Cortex of kidney (tissue), 1 donor: ENCODE results near the gene SLC26A8.

Source experiments
- DNase-seq: peaks from one replicate; lab custom pipeline; 2025; lab: John Stamatoyannopoulos, UW

The SLC26A8 gene

GRCh38 chr6:36023996-36024795, at the start of gene SLC26A8:
Gene SLC26A8 (minus strand): TSS chr6:36024641. CDS start chr6:36019707, 4,934 bp downstream.
- DNase-seq = no peak

DNA sequence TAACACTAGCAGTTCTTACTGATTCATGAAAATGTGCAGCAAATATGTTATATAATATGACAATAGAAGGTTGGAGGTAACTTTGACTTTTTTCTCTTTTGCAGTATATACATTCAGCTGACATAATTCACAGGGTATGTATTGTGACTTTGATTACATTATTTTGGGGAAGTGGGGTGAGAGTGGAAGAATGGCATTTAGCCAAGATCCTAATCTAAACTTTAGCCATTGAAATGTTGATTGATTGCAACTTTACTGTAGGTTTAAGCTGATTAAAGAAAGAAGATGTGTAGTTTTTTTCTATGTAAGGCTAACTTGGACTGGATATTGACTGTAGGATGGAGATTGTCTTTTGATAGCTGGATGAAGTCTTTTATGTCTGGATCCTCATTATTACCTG, 49.1 kb upstream of the SLC26A8 start:
- no peak for DNase-seq

DNA sequence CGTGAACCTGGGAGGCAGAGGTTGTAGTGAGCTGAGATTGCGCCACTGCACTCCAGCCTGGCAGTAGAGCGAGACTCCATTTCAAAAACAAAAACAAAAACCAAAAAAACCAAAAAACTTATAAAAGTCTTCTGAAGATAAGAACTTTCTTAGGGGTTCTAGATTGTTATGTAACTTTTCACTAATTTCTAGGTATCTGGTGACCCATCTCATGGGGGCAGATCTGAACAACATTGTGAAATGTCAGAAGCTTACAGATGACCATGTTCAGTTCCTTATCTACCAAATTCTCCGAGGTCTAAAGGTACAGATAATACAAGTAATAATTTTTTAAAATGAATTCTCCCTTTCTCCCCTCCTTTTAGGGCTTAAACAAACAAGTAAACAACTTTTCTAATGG, 48.2 kb upstream of the SLC26A8 start:
- no peak for DNase-seq

- DNase-seq = no peak
Measured at GRCh38 chr6:36071714-36072113, 47.3 kb upstream of the SLC26A8 start.

DNA sequence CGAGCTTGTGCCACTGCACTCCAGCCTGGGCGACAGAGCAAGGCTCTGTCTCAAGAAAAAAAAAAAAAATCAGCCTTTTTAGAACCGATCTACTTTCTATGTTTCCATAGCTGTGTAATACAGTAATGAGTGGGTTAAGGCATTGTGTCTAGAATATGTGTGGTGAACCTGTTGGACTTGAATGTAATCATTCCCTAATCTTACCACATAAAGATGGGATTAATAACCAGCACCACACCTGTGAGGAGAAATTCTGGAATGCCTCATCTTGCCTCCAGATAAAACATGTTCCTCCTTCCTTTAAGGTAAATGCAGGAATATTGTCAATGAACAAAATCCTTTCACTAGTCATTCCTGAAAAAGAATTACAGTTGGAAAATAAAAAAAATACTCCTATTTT, 46.8 kb upstream of the SLC26A8 start:
- DNase-seq = no peak

GRCh38 chr6:36070252-36070651, 45.8 kb upstream of the SLC26A8 start:
- no peak for DNase-seq

GRCh38 chr6:36069573-36069972, 45.1 kb upstream of the SLC26A8 start:
- no peak for DNase-seq

DNA sequence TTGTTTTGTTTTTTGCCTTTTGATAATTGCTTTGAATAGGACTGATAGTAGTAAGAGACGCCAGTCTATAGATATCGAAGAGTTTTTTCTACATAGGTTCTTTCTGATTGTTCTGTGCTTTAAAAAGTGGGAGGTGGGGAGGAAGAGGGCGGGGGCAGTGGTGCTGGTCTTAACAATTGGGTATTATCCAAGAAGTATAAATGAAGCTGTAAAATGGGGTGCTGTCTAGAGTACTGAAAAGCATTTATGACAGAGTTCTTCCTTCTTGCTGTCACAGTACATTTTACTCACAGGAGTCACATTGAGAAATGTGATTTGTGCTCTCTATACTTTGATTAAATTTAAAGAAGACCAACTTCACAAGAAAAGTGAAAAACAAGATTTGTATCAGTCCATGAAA, 44.1 kb upstream of the SLC26A8 start:
- no peak for DNase-seq

- DNase-seq = no peak
Measured at GRCh38 chr6:36068012-36068392, 43.6 kb upstream of the SLC26A8 start.

DNA sequence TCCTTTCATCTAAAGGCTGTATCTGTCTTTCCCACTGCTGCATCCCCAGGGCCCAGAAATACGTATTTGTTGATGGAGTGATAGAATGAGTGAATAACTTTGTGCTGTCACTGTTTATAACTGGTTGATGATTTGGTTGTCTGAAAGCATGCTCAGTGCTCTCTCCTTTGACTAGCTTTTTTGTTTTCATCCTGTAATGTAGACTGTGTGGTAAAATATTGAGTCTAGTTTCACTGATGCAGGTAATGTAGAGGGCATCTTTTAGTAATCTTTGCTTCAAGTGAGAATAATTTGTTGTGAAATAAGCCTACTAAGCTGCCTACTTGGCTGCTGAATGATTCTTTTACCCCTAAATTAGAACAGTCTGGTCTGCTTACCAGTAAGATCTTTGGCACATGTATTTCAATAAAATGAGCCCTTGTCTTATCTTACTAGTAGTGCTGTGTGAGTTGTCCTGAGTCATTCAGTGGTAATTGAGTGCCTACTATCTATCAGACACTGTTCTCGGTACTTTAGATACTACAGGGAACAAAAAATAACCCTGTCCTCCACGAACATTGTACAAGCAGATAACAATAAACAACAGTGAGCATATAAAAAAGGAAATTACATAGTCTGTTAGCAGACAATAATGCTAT, 43.1 kb upstream of the SLC26A8 start:
- DNase-seq = no peak

- DNase-seq = no peak
Measured at GRCh38 chr6:36066817-36067216, 42.4 kb upstream of the SLC26A8 start.

- no peak for DNase-seq
Measured at GRCh38 chr6:36065916-36066315, 41.5 kb upstream of the SLC26A8 start.

GRCh38 chr6:36064770-36065396, 40.4 kb upstream of the SLC26A8 start:
- DNase-seq = no peak

GRCh38 chr6:36063318-36064060, 39.0 kb upstream of the SLC26A8 start:
- DNase-seq = no peak

DNA sequence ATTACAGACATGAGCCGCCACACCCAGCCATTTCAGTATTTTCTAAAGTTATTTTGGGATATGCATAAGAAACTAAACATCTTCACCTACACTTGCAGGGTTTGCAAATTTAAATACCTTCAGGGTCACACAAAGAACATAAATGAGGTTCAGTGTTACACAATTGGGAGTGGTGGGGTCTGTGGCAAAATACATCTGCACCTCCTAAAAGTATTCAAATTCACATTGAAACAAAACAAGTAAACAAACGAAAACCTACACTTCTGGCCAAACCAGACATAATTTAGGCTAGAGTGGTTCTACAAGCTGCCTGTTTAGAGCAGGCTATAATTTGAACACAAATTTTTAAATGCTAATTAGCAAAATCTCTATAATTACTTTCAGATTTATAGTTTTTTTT, 37.8 kb upstream of the SLC26A8 start:
- DNase-seq = no peak

DNA sequence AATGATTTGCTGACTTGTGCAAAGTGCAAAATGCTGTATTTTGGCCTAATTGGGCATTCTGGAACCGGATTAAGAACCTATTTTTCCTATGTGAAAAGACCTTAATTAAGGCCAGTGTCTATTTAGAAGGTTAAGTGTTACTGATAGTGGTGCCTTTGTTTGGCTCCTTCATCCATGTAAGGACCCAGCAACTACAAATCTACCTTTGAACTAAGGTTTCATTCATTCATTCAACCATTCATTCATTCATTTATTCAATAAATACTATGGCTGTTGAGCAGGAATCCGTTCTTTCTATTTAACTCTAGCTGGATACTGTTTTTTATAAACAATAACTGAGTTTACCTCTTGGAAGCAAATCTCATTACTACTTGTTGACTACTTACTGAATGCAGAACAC, 36.8 kb upstream of the SLC26A8 start:
- no peak for DNase-seq

DNA sequence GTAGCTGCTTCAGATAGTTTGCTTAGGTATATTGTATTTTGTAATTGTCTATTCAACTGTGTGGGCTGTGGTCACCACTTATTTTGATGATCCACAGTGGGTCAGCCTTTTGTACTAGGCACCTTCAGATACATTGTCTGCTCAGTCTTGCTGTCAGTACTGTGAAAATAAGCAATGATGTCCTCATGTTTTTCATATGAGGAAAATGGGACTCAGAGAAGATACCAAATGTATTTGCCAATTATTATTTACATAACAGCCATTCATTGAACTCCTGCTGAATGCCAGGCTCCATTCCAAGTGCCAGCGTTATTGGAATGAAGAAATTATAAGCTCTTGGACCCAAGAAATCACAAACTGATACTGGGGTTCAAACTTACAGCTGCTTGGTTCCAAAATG, 31.7 kb upstream of the SLC26A8 start:
- DNase-seq = no peak

- no peak for DNase-seq
Measured at GRCh38 chr6:36054956-36055355, 30.5 kb upstream of the SLC26A8 start.

GRCh38 chr6:36054415-36054814, 30.0 kb upstream of the SLC26A8 start:
- no peak for DNase-seq

DNA sequence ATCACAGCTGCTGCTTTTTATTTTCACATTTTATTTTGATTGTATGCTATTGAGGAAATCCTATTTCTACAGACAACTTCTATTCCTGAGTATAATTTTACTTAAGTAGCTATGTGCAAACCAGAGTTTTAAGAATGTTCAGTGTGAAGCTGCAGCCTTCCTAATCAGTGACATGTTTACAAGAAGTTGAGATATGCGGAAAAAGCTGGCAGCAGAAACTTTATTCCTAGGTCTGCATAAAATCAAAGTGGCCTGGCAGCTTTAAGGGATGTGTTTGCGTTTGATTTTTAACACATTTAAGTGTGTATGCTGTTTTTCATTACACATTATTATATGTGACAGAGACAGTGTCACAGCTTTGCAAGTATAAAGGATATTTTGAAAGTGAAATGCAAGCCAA, 29.4 kb upstream of the SLC26A8 start:
- DNase-seq = no peak

GRCh38 chr6:36052097-36052496, 27.7 kb upstream of the SLC26A8 start:
- no peak for DNase-seq

DNA sequence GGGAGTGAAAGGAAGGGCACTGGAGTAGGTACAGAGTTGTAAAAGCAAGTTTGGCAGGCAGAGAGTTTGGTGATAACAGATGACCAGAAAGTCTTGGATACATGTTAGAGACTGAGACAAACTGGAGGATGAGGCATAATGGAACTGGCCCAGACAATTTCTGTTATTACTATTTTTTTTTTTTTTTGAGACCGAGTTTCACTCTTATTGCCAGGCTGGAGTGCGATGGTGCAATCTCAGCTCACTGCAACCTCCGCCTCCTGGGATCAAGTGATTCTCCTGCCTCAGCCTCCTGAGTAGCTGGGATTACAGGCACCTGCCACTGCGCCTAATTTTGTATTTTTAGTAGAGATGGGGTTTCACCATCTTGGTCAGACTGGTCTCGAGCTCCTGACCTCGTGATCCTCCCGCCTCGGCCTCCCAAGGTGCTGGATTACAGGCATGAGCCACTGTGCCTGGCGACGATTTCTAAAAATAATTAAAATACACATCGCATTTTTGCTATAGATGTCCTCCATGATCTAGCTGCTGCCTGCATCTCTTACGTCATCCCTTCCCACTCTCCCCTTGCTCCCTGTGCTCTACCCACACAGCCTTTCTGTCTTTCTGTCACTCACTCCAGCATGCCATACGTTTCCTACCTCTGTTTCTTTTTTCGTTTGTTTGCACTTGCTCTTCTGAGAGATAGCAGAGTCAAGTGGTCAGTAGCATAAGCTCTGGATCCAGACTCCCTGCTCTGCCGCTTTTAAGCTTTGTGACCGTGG, 26.7 kb upstream of the SLC26A8 start:
- no peak for DNase-seq
